Rectal smooth muscle tissue (tissue), 1 donor: ENCODE data around the gene SAPCD1.

Source experiments
- H3K27ac ChIP-seq: one replicate; pipeline ENCODE4 v1.7.0; 2013; ENCODE audit warnings: low read depth, low read length, inconsistent platforms
- H3K27me3 ChIP-seq: one replicate; pipeline ENCODE4 v1.7.0; 2013; ENCODE audit warnings: low read length; ENCODE audit not compliant: control insufficient read depth, insufficient read depth
- H3K36me3 ChIP-seq: one replicate; pipeline ENCODE4 v1.7.0; 2013; ENCODE audit warnings: low read length; ENCODE audit not compliant: control insufficient read depth, insufficient read depth
- H3K4me1 ChIP-seq: one replicate; pipeline ENCODE4 v1.7.0; 2013; ENCODE audit warnings: low read length; ENCODE audit not compliant: control insufficient read depth, insufficient read depth
- H3K4me3 ChIP-seq: one replicate; pipeline ENCODE4 v1.7.0; 2013; ENCODE audit warnings: low read length
- H3K9ac ChIP-seq: one replicate; pipeline ENCODE4 v1.7.0; 2013; ENCODE audit warnings: low read length

Gene SAPCD1

GRCh38 chr6:31767096-31767645 lies 4.7 kb downstream of the SAPCD1 start:
- Histone ChIP-seq H3K27ac (no peak overlapping the region), H3K36me3 (no peaks in the 10 kb centered on the region), H3K27me3 (no peaks in the 10 kb centered on the region), H3K9ac (no peak overlapping the region), H3K4me1 (no peaks in the 10 kb centered on the region), H3K4me3 (no peak overlapping the region)

- H3K27ac ChIP-seq, result no peak overlapping the region
- H3K4me1 ChIP-seq, result no peaks in the 10 kb centered on the region
- no peak overlapping the region for H3K9ac ChIP-seq
- H3K36me3 ChIP-seq, result no peaks in the 10 kb centered on the region
- no peak overlapping the region for H3K4me3 ChIP-seq
- H3K27me3 ChIP-seq, result no peaks in the 10 kb centered on the region
These were observed 6.2 kb downstream of the SAPCD1 start for GRCh38 chr6:31768363-31769257.

GRCh38 chr6:31769684-31770371 lies 7.4 kb downstream of the SAPCD1 start:
- Histone ChIP-seq H3K36me3 (no peaks in the 10 kb centered on the region), H3K4me1 (no peaks in the 10 kb centered on the region), H3K4me3 (no peak overlapping the region), H3K27ac (no peak overlapping the region), H3K9ac (no peak overlapping the region), H3K27me3 (no peaks in the 10 kb centered on the region)

GRCh38 chr6:31770860-31771259 lies 8.4 kb downstream of the SAPCD1 start:
- H3K9ac ChIP-seq, result no peak overlapping the region
- no peaks in the 10 kb centered on the region for H3K36me3 ChIP-seq
- no peak overlapping the region for H3K27ac ChIP-seq

GRCh38 chr6:31771992-31772358 lies 9.5 kb downstream of the SAPCD1 start:
- Histone ChIP-seq H3K4me3 (no peak overlapping the region), H3K9ac (no peak overlapping the region), H3K27me3 (no peaks in the 10 kb centered on the region), H3K4me1 (no peaks in the 10 kb centered on the region), H3K27ac (no peak overlapping the region), H3K36me3 (no peaks in the 10 kb centered on the region)

More at GRCh38 chr6:31770860-31771259, 8.4 kb downstream of the SAPCD1 start:
- H3K4me1 ChIP-seq, result no peaks in the 10 kb centered on the region
- H3K27me3 ChIP-seq, result no peaks in the 10 kb centered on the region
- H3K4me3 ChIP-seq, result no peak overlapping the region

GRCh38 chr6:31775184-31775583 lies 12.7 kb downstream of the SAPCD1 start:
- H3K4me3 ChIP-seq, result no peak overlapping the region
- peaks cover 3% of the 10 kb centered on the region for H3K36me3 ChIP-seq
- H3K27me3 ChIP-seq, result no peaks in the 10 kb centered on the region
- H3K4me1 ChIP-seq, result no peaks in the 10 kb centered on the region
- no peak overlapping the region for H3K9ac ChIP-seq
- no peak overlapping the region for H3K27ac ChIP-seq

GRCh38 chr6:31775633-31776484 lies 13.4 kb downstream of the SAPCD1 start:
- Histone ChIP-seq H3K27ac (no peak overlapping the region), H3K9ac (no peak overlapping the region), H3K4me1 (no peaks in the 10 kb centered on the region), H3K36me3 (peaks cover 8% of the 10 kb centered on the region), H3K27me3 (no peaks in the 10 kb centered on the region), H3K4me3 (no peak overlapping the region)

GRCh38 chr6:31776485-31776988 lies 14.1 kb downstream of the SAPCD1 start:
- Histone ChIP-seq H3K27ac (no peak overlapping the region), H3K4me3 (no peak overlapping the region), H3K9ac (no peak overlapping the region)

GRCh38 chr6:31776989-31777666 lies 14.7 kb downstream of the SAPCD1 start, which contains the start of gene VWA7:
Gene VWA7 (minus strand): TSS chr6:31777328. CDS start chr6:31776779, 549 bp downstream.
- H3K4me1 ChIP-seq, result no peaks in the 10 kb centered on the region
- no peak within 1 kb of the TSS for H3K4me3 ChIP-seq
- no peak within 1 kb of the TSS for H3K9ac ChIP-seq
- peaks cover 15% of the 10 kb centered on the region for H3K36me3 ChIP-seq
- H3K27me3 ChIP-seq, result no peaks in the 10 kb centered on the region
- H3K27ac ChIP-seq, result no peak within 1 kb of the TSS

More at GRCh38 chr6:31776485-31776988, 14.1 kb downstream of the SAPCD1 start:
- Histone ChIP-seq H3K36me3 (peaks cover 13% of the 10 kb centered on the region), H3K27me3 (no peaks in the 10 kb centered on the region), H3K4me1 (no peaks in the 10 kb centered on the region)

- peaks cover 19% of the 10 kb centered on the region for H3K36me3 ChIP-seq
- H3K4me1 ChIP-seq, result no peaks in the 10 kb centered on the region
- H3K9ac ChIP-seq, result no peak overlapping the region
- no peak overlapping the region for H3K4me3 ChIP-seq
- H3K27me3 ChIP-seq, result no peaks in the 10 kb centered on the region
- H3K27ac ChIP-seq, result no peak overlapping the region
These were observed 15.2 kb downstream of the SAPCD1 start for GRCh38 chr6:31777667-31778050.

- H3K27me3 ChIP-seq, result no peaks in the 10 kb centered on the region
- H3K9ac ChIP-seq, result no peak overlapping the region
- peaks cover 24% of the 10 kb centered on the region for H3K36me3 ChIP-seq
- H3K4me1 ChIP-seq, result no peaks in the 10 kb centered on the region
- H3K27ac ChIP-seq, result no peak overlapping the region
- no peak overlapping the region for H3K4me3 ChIP-seq
These were observed 15.7 kb downstream of the SAPCD1 start for GRCh38 chr6:31778193-31778592.
